OCI-LY1 (cell line): ENCODE measurements around the gene CHRNB4.

ENCODE experiments used
- H2AFZ ChIP-seq: fragments of 200-600 bp; sonication (generic), shearing (Covaris generic); 2 replicates; pipeline ENCODE4 v1.6.0; 2014; ENCODE audit warnings: antibody characterized with exemption, mild to moderate bottlenecking, low read length
- H3F3A ChIP-seq: fragments of 200-600 bp; sonication (generic), shearing (Covaris generic); 2 replicates; pipeline ENCODE4 v1.6.0; 2014; ENCODE audit warnings: mild to moderate bottlenecking, antibody characterized with exemption, low read length, moderate library complexity; ENCODE audit not compliant: insufficient read depth
- H3K27ac ChIP-seq: fragments of 200-600 bp; sonication (generic); 2 replicates; pipeline ENCODE4 v1.5.1; 2014; ENCODE audit warnings: low read length, mixed run types, mild to moderate bottlenecking, low read depth; ENCODE audit not compliant: poor library complexity, severe bottlenecking
- H3K27me3 ChIP-seq: fragments of 200-600 bp; sonication (generic); 2 replicates; pipeline ENCODE4 v1.6.0; 2014; ENCODE audit warnings: antibody characterized with exemption, mild to moderate bottlenecking, low read length, moderate library complexity; ENCODE audit not compliant: insufficient read depth
- H3K36me3 ChIP-seq: fragments of 200-600 bp; sonication (generic); 2 replicates; pipeline ENCODE4 v1.6.1; 2014; ENCODE audit warnings: mild to moderate bottlenecking, antibody characterized with exemption, low read length, moderate library complexity, mixed read lengths; ENCODE audit not compliant: insufficient read depth
- H3K4me1 ChIP-seq: fragments of 200-600 bp; sonication (generic); 2 replicates; pipeline ENCODE4 v1.5.1; 2014; ENCODE audit warnings: mild to moderate bottlenecking, low read length, moderate library complexity; ENCODE audit not compliant: insufficient read depth, severe bottlenecking
- H3K4me2 ChIP-seq: fragments of 200-600 bp; sonication (generic), shearing (Covaris generic); 2 replicates; pipeline ENCODE4 v1.6.1; 2014; ENCODE audit warnings: low read length
- H3K4me3 ChIP-seq: fragments of 200-600 bp; sonication (generic); 2 replicates; pipeline ENCODE4 v1.5.1; 2014; ENCODE audit warnings: low read length, low read depth, mild to moderate bottlenecking, mixed read lengths; ENCODE audit not compliant: poor library complexity, severe bottlenecking
- H3K79me2 ChIP-seq: fragments of 200-600 bp; shearing (Covaris generic); 2 replicates; pipeline ENCODE4 v1.6.1; 2016; ENCODE audit warnings: mixed run types, low read length, mixed read lengths; ENCODE audit not compliant: insufficient read depth
- H3K9ac ChIP-seq: fragments of 200-600 bp; sonication (generic), shearing (Covaris generic); 2 replicates; pipeline ENCODE4 v1.6.1; 2014; ENCODE audit warnings: mild to moderate bottlenecking, low read length, mixed read lengths
- H3K9me2 ChIP-seq: fragments of 200-600 bp; sonication (generic), shearing (Covaris generic); 2 replicates; pipeline ENCODE4 v1.6.1; 2014; ENCODE audit warnings: low read depth, mild to moderate bottlenecking, low read length, mixed read lengths
- H3K9me3 ChIP-seq: fragments of 200-600 bp; shearing (Covaris generic); 2 replicates; pipeline ENCODE4 v1.6.1; 2014; ENCODE audit warnings: low read length, mixed read lengths
- H4K20me1 ChIP-seq: fragments of 200-600 bp; sonication (generic), shearing (Covaris generic); 2 replicates; pipeline ENCODE4 v1.6.0; 2016; ENCODE audit warnings: mild to moderate bottlenecking, low read length; ENCODE audit not compliant: insufficient read depth
- EZH2 ChIP-seq: fragments of 200-600 bp; sonication (generic), shearing (Covaris generic); IDR thresholded peaks from 2 replicates; pipeline ENCODE4 v1.8.0; 2017; ENCODE audit warnings: borderline replicate concordance, mixed run types, mild to moderate bottlenecking, antibody characterized with exemption, low read length, moderate library complexity, mixed read lengths
- TF ChIP-seq, protein P1 (sequence below): fragments of 200-600 bp; sonication (generic), shearing (Covaris generic); IDR thresholded peaks from 2 replicates; pipeline ENCODE4 v1.5.1; 2017; ENCODE audit warnings: mild to moderate bottlenecking, antibody characterized with exemption, low read length, moderate library complexity, mixed read lengths

CHRNB4 gene

GRCh38 chr15:78663703-78664102, 22.7 kb upstream of the CHRNB4 start:
- no peak overlapping the region for H3K9ac ChIP-seq
- no peaks in the 10 kb centered on the region for H3K36me3 ChIP-seq
- H2AFZ ChIP-seq = no peak overlapping the region
- H3K9me2 ChIP-seq = no peaks in the 10 kb centered on the region
- no peaks in the 10 kb centered on the region for H3F3A ChIP-seq
- no peak overlapping the region for H3K4me2 ChIP-seq
- no peak overlapping the region for H3K4me3 ChIP-seq
- TF ChIP-seq, protein P1, sequence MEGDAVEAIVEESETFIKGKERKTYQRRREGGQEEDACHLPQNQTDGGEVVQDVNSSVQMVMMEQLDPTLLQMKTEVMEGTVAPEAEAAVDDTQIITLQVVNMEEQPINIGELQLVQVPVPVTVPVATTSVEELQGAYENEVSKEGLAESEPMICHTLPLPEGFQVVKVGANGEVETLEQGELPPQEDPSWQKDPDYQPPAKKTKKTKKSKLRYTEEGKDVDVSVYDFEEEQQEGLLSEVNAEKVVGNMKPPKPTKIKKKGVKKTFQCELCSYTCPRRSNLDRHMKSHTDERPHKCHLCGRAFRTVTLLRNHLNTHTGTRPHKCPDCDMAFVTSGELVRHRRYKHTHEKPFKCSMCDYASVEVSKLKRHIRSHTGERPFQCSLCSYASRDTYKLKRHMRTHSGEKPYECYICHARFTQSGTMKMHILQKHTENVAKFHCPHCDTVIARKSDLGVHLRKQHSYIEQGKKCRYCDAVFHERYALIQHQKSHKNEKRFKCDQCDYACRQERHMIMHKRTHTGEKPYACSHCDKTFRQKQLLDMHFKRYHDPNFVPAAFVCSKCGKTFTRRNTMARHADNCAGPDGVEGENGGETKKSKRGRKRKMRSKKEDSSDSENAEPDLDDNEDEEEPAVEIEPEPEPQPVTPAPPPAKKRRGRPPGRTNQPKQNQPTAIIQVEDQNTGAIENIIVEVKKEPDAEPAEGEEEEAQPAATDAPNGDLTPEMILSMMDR = no peak
- no peak for TF ChIP-seq EZH2
- no peaks in the 10 kb centered on the region for H3K79me2 ChIP-seq
- H3K27me3 ChIP-seq = no peaks in the 10 kb centered on the region; the same call in 1 of the 2 replicates
- H3K27ac ChIP-seq = no peak overlapping the region
- no peaks in the 10 kb centered on the region for H3K9me3 ChIP-seq
- no peaks in the 10 kb centered on the region for H3K4me1 ChIP-seq
- no peaks in the 10 kb centered on the region for H4K20me1 ChIP-seq

DNA sequence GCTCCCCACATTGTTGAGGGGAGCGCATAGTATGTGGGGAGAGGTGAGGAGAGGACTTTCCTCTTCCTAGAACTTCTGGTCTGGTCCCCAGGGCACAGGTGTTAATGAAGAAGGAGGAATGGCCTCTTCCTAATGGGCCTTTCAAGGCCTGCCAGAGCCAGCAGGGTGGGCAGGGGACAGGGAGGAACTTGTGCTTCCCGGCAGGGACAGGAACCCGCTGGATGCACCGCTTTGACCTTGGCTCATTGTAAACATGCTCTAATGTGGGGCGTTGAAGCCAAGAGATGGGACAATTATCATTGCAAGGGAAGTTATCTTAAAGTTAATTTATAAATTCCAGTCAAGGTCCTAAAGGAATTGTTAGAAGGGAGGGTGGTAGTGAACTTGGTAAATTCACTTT, 21.0 kb upstream of the CHRNB4 start:
- no peaks in the 10 kb centered on the region; the same call in 1 of the 2 replicates for H3K27me3 ChIP-seq
- no peaks in the 10 kb centered on the region for H4K20me1 ChIP-seq
- H3F3A ChIP-seq = no peaks in the 10 kb centered on the region
- no peak overlapping the region for H2AFZ ChIP-seq
- no peaks in the 10 kb centered on the region for H3K9me3 ChIP-seq
- no peak overlapping the region for H3K4me2 ChIP-seq
- no peak overlapping the region for H3K9ac ChIP-seq
- H3K4me1 ChIP-seq = no peaks in the 10 kb centered on the region
- TF ChIP-seq EZH2 = no peak
- TF ChIP-seq, protein P1 = no peak
- H3K79me2 ChIP-seq = no peaks in the 10 kb centered on the region
- H3K9me2 ChIP-seq = no peaks in the 10 kb centered on the region
- no peaks in the 10 kb centered on the region for H3K36me3 ChIP-seq
- H3K4me3 ChIP-seq = no peak overlapping the region
- no peak overlapping the region for H3K27ac ChIP-seq

DNA sequence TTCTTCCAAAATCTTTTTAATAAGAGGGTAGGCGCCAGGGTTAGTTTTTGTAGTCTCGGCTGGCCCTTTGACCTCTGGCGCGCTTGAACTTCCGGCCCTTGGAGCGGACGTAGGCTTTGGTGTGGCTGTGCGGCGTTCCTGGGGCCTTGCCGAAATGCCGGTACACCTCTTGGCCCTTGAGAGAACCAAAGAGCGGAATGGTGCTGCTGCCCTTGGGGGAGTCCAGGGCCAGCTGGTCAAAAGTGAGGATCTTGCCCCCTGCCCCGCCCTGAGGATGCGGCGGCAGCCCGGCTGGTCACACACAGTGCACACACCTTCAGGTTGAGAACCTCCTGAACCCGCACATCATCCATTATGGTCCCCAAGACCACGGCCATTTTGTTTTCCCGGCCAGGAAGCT, 20.0 kb upstream of the CHRNB4 start:
- Histone ChIP-seq H3K9me3 (no peaks in the 10 kb centered on the region), H4K20me1 (no peaks in the 10 kb centered on the region)
- TF ChIP-seq, protein P1 = no peak
- no peak for TF ChIP-seq EZH2

More for the DNA sequence above, 20.0 kb upstream of the CHRNB4 start:
- no peak overlapping the region for H3K27ac ChIP-seq
- H3K4me1 ChIP-seq = no peaks in the 10 kb centered on the region
- no peaks in the 10 kb centered on the region for H3K36me3 ChIP-seq
- H3K79me2 ChIP-seq = no peaks in the 10 kb centered on the region
- no peak overlapping the region for H2AFZ ChIP-seq
- H3K9me2 ChIP-seq = no peaks in the 10 kb centered on the region
- no peaks in the 10 kb centered on the region; the same call in 1 of the 2 replicates for H3K27me3 ChIP-seq
- H3K4me3 ChIP-seq = no peak overlapping the region
- no peak overlapping the region for H3K9ac ChIP-seq
- no peaks in the 10 kb centered on the region for H3F3A ChIP-seq
- H3K4me2 ChIP-seq = no peak overlapping the region
